Prostate gland (tissue), 2 donors: ENCODE data around the gene RANBP9. TPM values are rescaled to one million over a fixed set of nuclear protein-coding genes. Genes with fewer than 3 reads are reported as not detected.

ENCODE experiments used
- DNase-seq: peaks from one replicate; pipeline ENCODE4 v3.0.0-alpha.2; 2019; ENCODE audit warnings: low spot score
- H3K27ac ChIP-seq, 2 donors: fragments of 200-600 bp; sonication (generic); 2 replicates each; pipeline ENCODE4 v1.5.1; 2017 to 2019
- H3K27me3 ChIP-seq: fragments of 200-600 bp; sonication (generic); replicated peaks from 2 replicates; pipeline ENCODE4 v1.5.1; 2019; ENCODE audit not compliant: insufficient read depth
- H3K36me3 ChIP-seq, 2 donors: fragments of 200-600 bp; sonication (generic); 1 replicate in 1 of 2; 2 replicates in 1 of 2; pipeline versions ENCODE4 v1.5.1 to v1.8.1; 2017 to 2019
- H3K4me1 ChIP-seq: fragments of 200-600 bp; sonication (generic); replicated peaks from 2 replicates; pipeline ENCODE4 v1.5.1; 2019
- H3K4me3 ChIP-seq, 2 donors: fragments of 200-600 bp; sonication (generic); 2 replicates each; pipeline ENCODE4 v1.5.1; 2017 to 2019
- H3K9me3 ChIP-seq: fragments of 200-600 bp; sonication (generic); 2 replicates; pipeline ENCODE4 v1.5.1; 2017
- POLR2A ChIP-seq: fragments of 450-650 bp; IDR thresholded peaks from one replicate; pipeline ENCODE4 v1.6.1; 2016; ENCODE audit warnings: antibody characterized with exemption, mild to moderate bottlenecking
- POLR2AphosphoS5 ChIP-seq: sonication (generic); formaldehyde crosslinking; IDR thresholded peaks from one replicate; pipeline ENCODE4 v1.6.1; 2017; ENCODE audit warnings: antibody characterized with exemption
- WGBS: methylation state at CpG from one replicate; pipeline ENCODE4 v1.1.5; 2018; 5-methylcytosine and 5-hydroxymethylcytosine counted together
- intact Hi-C: fragments of 100-400 bp; cut with DNase I; formaldehyde crosslinking; loops from one replicate; pipeline ENCODE4 v1.14.2; 2022
- total RNA-seq, 2 donors: library from RNA; depleted of rRNA; stranded (reverse); fragments of >200 nt; gene quantifications; one replicate each; pipeline ENCODE4 v1.1.0, GENCODE V29; 2016
- TF ChIP-seq, protein P1 (sequence below), 4 experiments: fragments of 200-600 bp in 2 of 4; fragments of 450-650 bp in 2 of 4; sonication (generic) in 2 of 4; IDR thresholded peaks; 1 replicate in 3 of 4; 2 replicates in 1 of 4; pipeline ENCODE4 v1.5.1; 2016 to 2019; ENCODE audit warnings: antibody characterized with exemption in 4 of 4, mild to moderate bottlenecking in 2 of 4, moderate library complexity in 2 of 4

RANBP9 gene
- total RNA-seq, 2 donors from 2014 or later: 37.8 to 59.0 TPM

DNA sequence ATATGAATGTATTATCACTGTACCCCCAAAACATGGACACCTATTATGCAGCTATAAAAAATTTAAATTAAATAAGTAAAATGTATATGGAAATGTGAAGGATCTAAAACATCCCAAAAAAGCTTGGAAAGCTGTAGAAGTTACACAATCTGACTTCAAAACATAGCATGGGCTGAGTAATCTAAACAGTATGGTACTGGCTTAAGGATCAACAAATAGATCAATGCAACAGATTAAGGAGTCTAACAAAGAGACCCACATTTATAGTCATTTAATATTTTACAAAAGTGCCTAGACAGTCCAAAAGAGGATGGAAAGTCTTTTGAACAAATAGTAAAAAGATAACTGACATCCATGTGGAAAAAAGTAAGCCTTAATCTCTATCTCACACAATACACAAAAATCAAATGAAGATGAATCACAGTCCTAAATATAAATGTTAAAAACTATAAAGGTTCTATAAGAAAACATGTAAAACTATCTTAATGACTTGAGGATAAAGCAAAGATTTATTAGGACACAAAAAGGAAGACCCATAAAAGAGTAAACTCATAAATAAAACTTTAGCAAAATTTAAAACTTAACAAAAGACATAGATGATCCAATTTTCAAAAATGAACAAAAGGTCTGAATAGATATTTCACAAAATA lies 46.8 kb downstream of the RANBP9 start:
- no peak for DNase-seq
- H3K9me3 ChIP-seq: no peaks in the 10 kb centered on the region
- no peak overlapping the region for H3K27ac ChIP-seq
- no peaks in the 10 kb centered on the region for H3K4me1 ChIP-seq
- intact Hi-C loops: no loop called here
- TF ChIP-seq POLR2A: no peak
- no peak for TF ChIP-seq POLR2AphosphoS5
- H3K36me3 ChIP-seq: no peaks in the 10 kb centered on the region
- H3K4me3 ChIP-seq: no peak overlapping the region
- no peaks in the 10 kb centered on the region for H3K27me3 ChIP-seq

DNA sequence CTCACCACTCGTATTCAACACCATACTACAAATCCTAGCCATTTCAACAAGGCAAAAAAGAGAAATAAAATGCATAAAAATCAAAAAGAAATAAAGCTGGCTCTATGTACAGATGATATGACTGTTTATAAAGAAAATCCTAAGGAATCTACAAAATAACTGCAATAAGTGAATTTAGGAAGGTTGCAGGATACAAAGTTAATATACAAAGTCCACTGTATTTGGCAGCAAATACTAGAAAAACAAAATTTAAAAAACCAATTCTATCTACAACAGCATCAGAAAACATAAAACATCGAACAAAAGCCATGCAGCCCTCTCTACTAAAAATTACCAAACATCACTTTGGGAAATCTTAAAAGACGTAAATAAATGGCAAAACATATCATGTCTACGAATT lies 47.6 kb downstream of the RANBP9 start:
- 96% methylated on average over 4 of the region's 4 CpGs for WGBS
- Histone ChIP-seq H3K36me3 (no peaks in the 10 kb centered on the region), H3K27ac (no peak overlapping the region), H3K4me3 (no peak overlapping the region), H3K9me3 (no peaks in the 10 kb centered on the region), H3K4me1 (no peaks in the 10 kb centered on the region), H3K27me3 (no peaks in the 10 kb centered on the region)
- no peak for DNase-seq
- intact Hi-C loops: no loop called here
- no peak for TF ChIP-seq POLR2A
- TF ChIP-seq, protein P1, sequence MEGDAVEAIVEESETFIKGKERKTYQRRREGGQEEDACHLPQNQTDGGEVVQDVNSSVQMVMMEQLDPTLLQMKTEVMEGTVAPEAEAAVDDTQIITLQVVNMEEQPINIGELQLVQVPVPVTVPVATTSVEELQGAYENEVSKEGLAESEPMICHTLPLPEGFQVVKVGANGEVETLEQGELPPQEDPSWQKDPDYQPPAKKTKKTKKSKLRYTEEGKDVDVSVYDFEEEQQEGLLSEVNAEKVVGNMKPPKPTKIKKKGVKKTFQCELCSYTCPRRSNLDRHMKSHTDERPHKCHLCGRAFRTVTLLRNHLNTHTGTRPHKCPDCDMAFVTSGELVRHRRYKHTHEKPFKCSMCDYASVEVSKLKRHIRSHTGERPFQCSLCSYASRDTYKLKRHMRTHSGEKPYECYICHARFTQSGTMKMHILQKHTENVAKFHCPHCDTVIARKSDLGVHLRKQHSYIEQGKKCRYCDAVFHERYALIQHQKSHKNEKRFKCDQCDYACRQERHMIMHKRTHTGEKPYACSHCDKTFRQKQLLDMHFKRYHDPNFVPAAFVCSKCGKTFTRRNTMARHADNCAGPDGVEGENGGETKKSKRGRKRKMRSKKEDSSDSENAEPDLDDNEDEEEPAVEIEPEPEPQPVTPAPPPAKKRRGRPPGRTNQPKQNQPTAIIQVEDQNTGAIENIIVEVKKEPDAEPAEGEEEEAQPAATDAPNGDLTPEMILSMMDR (IDR thresholded peaks at IDR 0.05): no peak
- TF ChIP-seq POLR2AphosphoS5: no peak

DNA sequence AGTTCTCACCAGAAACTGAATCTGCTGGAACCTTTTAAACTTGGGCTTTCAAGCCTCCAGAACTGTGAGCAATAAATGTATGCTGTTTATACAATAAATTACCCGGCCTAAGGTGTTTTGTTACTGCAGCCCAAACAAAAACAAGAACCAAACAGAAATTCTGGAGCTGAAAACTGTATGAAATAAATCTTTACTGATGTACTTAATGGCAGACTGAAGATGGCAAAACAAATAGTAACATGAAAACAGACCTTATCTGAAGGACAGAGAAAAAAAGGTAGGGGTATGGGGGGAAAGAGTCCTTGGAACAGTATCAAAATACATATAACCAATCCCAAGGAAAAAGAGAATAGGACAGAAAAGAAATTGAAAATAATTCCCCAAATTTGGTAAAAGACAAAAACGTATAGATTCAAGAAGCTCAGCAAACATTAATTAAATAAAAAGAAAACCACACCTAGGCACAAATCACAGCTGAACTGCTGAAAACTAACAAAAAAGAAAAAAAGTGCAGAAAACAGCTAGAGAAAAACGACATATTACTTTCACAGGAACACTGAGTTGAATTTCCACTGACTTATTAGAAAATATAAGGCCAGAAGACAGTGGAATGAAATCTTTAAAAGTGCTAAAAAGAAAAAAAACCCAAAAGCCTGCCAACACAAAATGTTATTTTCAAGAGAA lies 48.8 kb downstream of the RANBP9 start:
- TF ChIP-seq POLR2A (no peak), POLR2AphosphoS5 (no peak)
- TF ChIP-seq, protein P1 (IDR thresholded peaks at IDR 0.05): no peak
- no peak overlapping the region for H3K27ac ChIP-seq
- intact Hi-C loops: no loop called here
- H3K4me1 ChIP-seq: no peaks in the 10 kb centered on the region
- H3K4me3 ChIP-seq: no peak overlapping the region
- no peaks in the 10 kb centered on the region for H3K9me3 ChIP-seq
- 75% methylated on average over 3 of the region's 3 CpGs for WGBS
- DNase-seq: no peak
- H3K27me3 ChIP-seq: no peaks in the 10 kb centered on the region
- H3K36me3 ChIP-seq: no peaks in the 10 kb centered on the region

DNA sequence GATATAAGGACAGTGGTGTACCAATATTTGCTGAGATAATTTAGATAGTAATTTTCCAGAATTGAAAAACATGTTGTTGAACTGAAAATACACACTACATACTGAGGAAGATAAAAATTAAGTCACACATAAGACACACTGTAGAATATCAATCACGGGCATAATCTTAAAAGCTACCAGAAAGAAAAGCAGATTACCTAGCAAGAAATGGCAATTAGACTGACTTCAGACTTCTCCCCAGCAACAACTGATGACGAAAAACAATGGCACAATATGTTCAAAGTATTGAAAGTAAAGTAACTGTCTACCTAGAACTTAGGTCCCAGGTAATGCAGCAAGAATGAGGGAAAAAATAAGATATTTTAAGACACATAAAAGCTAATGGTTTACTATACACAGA lies 50.0 kb downstream of the RANBP9 start:
- no peaks in the 10 kb centered on the region for H3K9me3 ChIP-seq
- TF ChIP-seq, protein P1 (IDR thresholded peaks at IDR 0.05): no peak
- TF ChIP-seq POLR2AphosphoS5: no peak
- TF ChIP-seq POLR2A: no peak
- no peaks in the 10 kb centered on the region for H3K4me1 ChIP-seq
- H3K4me3 ChIP-seq: no peak overlapping the region
- WGBS: 77% methylated on average over 2 of the region's 2 CpGs
- no peak for DNase-seq
- no peaks in the 10 kb centered on the region for H3K36me3 ChIP-seq
- H3K27ac ChIP-seq: no peak overlapping the region
- intact Hi-C loops: no loop called here
- H3K27me3 ChIP-seq: no peaks in the 10 kb centered on the region

DNA sequence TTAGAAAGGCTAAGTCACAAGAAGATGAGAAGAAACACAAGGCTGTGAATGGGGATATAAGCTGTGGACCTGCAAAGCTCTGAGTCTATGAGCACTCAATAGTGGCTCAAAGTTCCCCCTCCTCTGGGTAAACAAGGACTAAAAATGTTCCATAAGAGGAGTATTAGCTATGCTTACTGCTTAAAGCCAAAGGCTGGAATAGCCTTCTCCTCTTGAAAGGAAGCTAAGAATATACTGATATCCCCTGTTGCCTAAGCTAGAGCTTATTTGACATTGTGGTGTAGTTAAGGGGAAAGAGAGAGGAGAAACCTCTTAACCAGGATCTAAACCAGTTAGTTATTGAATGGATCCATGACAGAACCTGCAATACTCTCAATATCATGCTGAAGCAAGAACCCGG lies 50.7 kb downstream of the RANBP9 start:
- TF ChIP-seq, protein P1 (IDR thresholded peaks at IDR 0.05): no peak
- no peak overlapping the region for H3K4me3 ChIP-seq
- DNase-seq: no peak
- H3K36me3 ChIP-seq: no peaks in the 10 kb centered on the region
- H3K9me3 ChIP-seq: no peaks in the 10 kb centered on the region
- no peaks in the 10 kb centered on the region for H3K27me3 ChIP-seq
- 96% methylated on average over 1 of the region's 1 CpG for WGBS
- H3K27ac ChIP-seq: no peak overlapping the region
- intact Hi-C loops: no loop called here
- H3K4me1 ChIP-seq: no peaks in the 10 kb centered on the region
